GM23338 (cell line): ENCODE results near the gene PLCH2.

ENCODE experiments used
- CTCF ChIP-seq, 2 experiments: fragments of 200-600 bp in 1 of 2; sonication (generic) in 1 of 2; conservative IDR thresholded peaks; 2 replicates each; pipeline versions ENCODE4 v1.5.1 to v1.6.1; 2016 to 2017; ENCODE audit warnings: antibody characterized with exemption in 2 of 2, low read depth in 2 of 2, mild to moderate bottlenecking in 2 of 2, moderate library complexity in 1 of 2
- EZH2 ChIP-seq: fragments of 200-600 bp; sonication (generic); IDR thresholded peaks from one replicate; pipeline ENCODE4 v1.8.0; 2017; ENCODE audit warnings: antibody characterized with exemption, mild to moderate bottlenecking, low read depth; ENCODE audit not compliant: unreplicated experiment
- EZH2phosphoT487 ChIP-seq: fragments of 200-600 bp; sonication (generic); IDR thresholded peaks from one replicate; pipeline ENCODE4 v1.8.1; 2018; ENCODE audit warnings: antibody characterized with exemption; ENCODE audit not compliant: unreplicated experiment

GRCh38 chr1:2495546-2495945 lies 19.5 kb downstream of the PLCH2 start:
- TF ChIP-seq EZH2 (no peak), CTCF (conservative IDR thresholded peaks at IDR 0.05; ENCODE audit: low read depth in 2 of 2) (no peak), EZH2phosphoT487 (no peak)
